Kasumi-1 (cell line): Measurements from ENCODE around the gene CADM1.

ENCODE experiments used
- DNase-seq, 2 experiments: peaks; one replicate each; lab custom pipeline; 2025; lab: John Stamatoyannopoulos, UW

The CADM1 gene

DNA sequence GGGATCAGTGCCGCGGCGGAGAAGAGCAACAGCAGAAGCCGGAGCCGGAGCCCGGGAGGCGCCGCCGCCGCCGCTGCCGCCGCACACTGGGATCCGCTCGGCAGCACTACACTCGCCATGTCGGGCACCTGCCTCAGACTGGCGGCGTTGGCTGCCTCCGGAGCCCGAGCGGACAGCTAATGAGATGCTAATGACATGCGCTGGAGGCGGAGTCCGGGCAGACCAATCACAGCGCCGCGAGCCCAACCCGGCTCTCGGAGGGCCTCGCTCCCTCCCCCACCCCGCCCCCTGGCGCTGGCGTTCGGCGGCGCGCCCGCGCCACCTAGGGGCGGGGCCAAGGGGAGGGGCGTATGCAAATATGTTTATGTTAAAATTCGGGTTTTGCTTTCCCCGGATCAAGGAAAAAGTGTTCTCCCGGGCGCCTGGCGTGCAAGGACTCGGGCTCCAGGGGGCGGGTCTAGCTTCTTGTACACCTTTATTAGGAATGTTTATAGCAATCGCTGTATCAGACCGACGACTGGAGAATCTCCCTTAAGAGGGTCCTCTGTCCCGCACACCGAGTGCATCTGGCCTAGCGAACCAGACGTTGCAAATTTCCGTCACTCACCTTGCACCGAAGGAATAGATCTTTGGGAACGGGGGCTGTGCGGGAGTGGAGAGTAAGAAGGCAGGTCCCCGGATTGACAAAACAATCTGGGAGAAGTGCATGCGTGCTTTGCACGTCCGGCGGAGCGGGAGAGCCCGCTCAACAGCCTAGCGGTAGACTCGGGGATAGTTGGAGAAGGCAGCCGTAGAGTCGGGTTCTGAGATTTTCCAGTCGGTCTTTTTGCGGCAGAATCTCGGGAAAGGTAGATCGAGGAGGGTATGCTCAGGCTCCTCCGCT lies at the start of gene CADM1:
Gene CADM1 (minus strand): TSS at position 140 of the 883 bp plus-strand sequence.
- no peak for DNase-seq

DNA sequence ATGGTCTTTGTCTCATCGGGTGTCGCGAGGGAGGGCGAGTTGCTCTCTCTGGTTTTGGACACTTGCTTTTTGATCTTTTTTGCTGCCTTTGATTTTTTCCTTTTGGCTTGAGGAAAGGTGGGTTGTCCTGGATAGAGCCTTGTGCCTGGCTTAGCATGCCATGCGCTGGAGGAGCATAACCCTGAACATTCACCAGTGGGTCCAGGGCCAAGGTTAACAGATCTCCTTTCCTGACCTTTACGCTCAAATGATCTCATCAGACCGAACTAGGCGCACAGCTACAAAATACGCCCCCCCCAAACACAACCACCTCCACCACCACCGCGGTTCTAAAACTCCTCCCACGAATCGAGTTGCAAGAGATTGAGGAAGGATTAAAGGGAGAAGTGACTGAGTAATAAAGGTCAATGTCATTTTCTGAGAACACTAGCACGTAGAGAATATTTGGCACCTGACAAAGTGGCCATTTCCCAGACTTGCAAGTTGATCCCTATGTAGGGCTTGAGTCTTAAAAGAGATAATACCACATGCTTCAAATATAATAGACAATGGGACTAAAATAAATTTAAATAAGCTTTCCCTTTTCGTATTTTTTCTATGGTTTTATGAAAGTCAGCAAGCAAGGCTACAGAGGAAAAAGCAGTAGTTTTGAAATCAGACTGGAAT lies 48.7 kb upstream of the CADM1 start:
- no peak for DNase-seq

DNA sequence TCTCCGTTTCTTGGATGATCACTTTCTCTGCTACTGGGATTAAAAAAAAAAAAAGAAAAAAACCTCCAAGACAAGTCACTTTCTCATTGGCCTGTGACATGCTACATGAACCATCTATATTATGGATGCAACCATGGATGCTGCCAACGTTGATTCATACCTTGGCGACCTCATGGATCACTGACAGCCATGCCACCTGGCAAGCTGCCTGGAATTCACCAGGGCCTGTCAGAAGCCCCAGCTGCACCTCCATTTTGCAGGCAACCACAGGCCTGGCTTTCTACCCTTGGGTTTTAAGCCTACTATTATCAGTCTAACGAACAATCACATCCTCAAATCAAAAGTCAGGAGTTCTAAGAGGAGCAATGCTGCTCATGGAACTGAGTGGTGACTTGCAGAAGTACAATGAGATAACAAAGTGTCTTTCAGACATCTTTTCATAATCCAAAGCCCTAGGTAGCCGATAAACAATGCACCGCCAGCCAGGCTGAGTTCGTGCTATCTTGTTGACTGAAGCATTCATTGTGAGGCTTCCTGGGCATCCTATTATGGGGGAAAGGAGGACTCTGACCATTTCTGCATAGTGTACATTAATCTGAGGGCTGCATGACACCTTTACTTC lies 48.0 kb upstream of the CADM1 start:
- DNase-seq: no peak

DNA sequence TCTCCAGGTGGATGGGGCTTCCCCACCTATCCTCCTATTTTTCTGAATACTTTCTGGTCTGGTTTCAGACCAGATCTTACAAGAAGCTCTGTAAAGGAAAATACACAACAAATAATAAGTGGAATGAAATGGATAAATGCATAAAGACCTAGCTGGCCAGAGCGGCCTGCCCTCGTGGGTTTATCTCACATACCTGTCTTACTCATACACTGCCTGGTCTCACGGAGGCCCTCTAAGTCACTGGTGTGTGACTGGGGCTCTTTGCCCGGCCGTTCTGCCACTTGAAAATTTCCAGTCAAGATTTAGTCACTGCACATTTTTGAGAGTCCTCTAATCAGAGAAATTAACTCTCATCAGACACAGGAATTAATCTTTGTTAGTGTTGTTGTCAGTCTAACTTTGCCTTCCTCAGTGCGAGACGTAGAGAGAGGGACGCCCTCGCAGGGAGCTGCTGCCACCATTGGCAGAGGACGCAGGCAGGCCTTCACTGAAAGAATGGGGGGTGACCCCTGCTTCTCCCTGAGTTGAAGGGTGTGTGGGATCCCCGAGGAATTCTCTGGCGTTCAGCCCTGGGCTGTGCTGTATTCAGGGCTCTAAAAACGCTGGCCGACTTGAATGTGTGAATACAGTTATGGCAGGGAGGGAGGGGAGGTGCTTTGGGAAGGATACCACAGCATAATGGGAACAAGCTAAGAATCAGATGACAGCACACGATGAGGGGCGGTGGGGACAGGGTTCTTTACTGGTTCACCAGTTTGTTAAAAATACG lies 46.3 kb upstream of the CADM1 start:
- no peak for DNase-seq

DNA sequence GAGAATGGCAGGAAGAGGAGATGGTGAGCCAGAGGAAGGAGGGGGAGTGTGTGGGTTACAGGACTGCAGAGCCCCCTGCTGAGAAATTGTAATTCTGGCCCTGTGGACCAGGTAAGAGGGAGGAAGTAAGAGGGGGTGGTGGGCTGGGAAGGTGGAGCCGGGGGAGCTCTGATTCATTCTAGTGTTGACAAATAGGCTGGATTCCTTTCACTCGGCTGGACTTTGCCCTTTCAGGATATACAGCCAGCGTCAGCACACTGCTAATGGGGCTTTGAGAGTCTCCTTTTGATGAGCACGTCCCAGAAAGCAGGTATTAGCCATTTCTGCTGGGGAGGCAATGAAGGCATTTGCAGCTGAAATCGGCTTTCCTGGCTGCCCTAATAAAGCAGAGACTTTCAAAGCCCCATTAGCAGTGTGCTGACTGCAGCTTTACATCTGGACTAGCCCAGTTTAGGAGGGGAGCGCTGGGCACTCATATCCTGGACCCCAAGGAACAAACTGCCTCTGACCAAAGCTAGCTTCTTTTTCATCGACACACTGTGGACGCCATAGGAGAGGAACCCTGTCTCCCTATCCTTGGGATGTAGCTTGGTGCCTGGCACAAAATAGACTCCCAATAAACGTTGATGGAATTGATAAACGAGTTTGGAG lies 44.8 kb upstream of the CADM1 start:
- no peak for DNase-seq

DNA sequence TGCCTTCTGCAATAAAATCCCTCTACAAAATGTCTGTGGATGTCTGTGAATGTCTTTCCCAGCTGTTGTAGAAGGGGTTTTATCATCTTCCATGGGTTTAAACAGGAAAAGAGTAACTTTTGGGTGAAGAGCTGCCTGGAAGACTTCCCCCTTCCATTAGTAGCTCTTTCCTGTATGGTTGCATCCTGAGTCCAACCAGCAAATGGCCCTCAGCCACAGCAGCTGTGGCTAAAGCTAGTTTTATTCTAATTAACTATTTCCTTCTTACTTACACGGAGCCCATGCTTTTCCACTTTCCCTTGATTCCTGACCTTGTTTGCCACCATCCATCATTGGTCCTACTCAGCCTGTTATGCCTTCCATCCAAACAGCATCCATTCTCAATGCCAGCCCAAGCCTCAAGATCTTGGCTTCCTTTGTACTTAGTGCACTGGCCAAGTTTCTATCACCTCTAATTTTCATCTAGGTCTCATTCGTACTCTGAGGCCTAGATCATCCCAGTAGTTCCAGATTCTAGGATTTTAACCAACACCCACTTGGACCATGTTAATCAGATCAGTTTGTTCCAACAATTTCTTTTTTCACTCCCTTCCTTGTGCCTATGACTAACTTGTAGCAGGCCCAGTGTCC lies 41.5 kb upstream of the CADM1 start:
- DNase-seq: no peak

DNA sequence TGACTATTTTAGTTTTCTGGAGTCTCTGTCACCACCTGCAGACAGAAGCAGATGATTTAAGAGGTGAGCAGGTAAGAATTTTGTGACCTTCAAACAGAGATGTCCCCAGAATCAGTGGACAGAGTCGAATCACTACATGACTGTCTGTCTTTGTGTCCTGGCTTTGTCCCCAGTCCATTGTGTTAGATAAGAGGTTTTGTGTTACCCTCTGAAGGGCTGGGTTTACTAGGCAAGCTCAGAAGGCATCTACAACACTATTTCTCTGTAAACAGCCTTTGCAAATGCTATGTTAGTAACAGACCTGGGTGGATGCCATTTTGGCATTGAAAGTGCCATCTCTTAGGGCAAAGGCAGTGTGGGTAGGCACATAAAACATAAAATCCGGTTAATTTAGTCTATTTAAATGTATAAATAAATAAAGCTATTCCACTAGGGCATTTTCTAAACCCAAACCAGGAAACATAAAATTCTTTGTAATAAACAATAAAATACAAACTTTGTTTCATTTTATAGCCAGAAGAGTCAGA lies 40.3 kb upstream of the CADM1 start:
- no peak for DNase-seq

DNA sequence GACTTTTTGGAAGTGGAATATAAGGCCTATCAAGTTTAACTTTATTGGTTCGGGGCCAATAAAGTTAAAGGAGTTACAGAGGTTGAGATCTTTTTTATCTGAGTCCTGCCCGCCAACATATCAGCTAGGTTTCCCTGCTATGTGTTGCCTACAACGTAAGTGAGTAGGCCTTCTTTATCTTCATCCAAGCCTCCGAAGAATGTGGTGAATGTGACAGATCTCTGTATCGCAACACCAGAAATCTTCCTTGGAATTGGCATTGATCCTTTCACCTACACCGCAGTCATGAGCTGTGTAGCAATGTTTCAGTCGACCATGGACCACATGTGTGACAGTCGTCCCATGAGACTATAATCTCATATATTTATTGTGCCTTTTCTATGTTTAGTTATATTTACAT lies 37.3 kb upstream of the CADM1 start:
- no peak for DNase-seq

DNA sequence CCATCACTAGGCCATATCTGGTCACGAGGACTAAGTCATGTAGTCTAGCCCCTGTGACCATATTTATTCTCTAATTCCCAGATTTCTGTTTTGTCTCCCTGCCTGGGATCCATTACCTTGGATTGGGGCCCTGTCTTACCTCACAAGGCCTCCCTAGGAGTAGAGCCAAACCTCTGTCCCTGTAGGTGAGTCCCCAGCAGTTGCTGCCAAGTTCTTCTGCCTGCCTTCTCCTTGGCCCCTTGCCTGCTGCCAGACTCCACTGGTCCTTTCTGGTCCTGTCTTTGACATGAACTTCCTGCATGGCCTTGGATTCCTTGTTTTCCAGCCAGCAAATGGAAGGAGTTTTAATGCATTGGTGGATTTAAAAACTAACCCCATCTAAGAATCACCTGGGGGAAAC lies 35.6 kb upstream of the CADM1 start:
- no peak for DNase-seq

DNA sequence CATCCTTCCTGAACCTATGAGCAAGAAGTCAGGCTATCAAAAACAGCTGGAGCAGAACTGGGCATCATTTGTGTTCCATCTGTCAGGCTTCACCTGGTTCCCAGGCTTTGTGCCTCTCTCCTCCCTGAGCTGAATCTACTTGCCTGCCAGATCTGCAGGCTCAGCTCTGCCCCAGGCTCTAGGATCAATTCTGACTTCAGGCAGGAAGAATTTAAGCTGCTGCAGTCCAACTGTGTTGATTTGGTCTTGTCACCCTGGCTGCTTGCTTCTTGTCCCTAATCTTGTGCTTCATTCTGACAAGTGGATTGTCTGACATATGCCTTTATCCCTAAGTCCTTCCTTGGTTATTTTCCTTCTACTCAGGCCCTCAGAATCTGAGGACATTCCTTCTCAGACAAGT lies 31.6 kb upstream of the CADM1 start:
- DNase-seq: no peak

DNA sequence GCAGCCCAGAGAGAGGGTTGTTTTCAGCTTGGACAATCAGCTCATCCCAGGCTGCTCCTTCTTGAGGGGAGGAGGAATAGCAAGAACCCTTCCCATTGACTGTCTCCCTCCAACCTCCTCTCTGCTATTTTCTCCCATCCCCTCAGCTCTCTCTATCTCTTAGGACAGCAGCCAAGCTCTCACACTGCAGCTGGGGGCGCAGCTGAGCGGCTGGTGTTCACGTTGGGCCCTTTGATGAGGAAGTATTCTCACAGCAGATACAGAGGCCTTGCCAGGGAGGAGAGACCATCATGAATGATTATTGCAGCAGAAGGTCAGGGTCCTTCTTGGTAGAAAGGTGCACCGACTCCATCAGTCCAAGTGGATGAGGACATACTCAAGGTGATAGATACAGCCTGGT lies 26.5 kb upstream of the CADM1 start:
- no peak for DNase-seq

DNA sequence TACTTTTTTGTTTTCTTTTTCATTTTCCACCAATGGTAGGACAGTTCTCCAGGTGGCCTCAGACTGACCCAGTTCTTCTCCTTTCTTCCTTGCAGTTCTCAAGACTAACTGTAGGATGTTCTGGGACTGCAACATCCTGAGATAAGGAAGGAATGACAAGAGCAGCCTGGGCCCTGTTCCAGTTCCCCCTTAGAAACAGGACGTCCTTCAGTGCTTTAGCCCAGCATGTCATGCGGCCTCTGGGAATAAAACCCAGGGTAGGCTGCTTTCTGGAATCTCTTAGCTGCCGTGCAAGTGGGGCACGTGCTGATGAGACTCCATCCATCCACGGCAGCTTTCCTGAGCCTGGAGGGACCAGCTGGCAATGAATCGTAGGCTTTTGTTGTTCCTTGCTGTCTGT lies 24.0 kb upstream of the CADM1 start:
- DNase-seq: no peak

DNA sequence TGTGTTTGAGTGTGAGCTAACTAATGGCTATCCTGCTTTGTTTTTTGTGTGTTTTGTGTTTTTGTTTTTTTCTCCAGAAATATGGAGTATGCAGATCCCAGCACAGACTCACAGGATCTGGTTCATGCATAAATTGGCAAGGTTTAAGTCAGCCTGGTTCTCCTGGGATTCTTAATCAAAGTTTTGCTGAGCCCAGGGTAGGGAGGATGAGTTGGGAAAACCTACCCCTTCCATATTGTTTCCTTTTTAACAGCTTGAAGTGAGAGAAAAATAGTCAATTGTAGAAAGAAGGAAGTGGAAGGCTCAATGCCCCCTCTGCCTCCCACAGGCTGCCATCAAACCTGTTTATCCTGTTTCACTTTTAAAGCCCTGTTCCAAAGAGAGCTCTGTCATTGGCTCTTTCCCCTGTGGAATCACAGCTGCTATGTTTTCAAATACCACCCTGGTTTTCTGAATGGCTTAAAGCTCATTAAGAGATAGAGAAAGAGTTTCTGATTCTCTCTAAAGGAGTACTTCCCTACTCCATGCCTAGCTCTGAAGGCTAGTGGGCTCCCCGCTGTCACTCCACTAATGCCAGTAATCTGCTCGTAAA lies 23.4 kb upstream of the CADM1 start:
- DNase-seq: no peak

DNA sequence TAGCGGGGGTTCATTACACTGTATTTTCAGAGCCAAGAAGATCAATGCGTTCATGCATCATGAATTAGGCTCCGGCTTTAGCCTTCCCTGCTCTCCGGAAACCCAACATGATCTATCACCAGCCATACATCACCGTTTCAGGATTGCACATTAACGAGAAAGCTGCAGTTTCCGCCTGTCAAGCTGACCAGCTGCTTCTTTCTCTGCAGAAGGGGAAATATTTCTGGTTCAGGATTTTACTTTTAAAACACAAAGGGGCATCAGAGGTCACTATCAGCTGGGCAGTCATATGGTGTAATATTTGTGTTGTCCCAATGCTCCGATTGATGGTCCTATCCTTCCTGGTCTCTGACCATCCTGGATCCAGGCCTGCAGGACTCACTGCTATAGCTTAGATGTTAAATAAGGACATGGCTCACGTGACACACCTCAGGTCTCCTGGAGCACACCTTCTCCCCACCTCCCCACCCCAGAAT lies 21.4 kb upstream of the CADM1 start:
- no peak for DNase-seq

DNA sequence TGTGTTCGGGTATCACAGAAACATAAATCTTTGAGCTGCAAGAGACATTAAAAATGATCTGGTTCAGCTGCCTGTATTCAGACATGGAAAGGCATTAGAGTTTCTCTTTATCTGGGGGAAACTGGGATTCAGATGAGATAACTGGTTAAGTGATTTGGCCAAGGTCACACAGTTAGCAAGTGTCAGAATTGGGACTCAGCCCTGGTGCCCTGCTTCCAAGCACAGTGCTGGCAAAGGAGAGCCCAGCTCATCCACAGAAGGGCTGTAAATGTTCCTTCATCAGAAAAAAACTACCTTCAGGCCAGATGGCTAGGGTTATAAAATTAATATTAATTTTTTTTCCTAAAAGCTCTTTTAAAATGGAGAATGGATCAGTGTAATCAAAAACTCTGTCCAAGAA lies 20.4 kb upstream of the CADM1 start:
- DNase-seq: no peak

DNA sequence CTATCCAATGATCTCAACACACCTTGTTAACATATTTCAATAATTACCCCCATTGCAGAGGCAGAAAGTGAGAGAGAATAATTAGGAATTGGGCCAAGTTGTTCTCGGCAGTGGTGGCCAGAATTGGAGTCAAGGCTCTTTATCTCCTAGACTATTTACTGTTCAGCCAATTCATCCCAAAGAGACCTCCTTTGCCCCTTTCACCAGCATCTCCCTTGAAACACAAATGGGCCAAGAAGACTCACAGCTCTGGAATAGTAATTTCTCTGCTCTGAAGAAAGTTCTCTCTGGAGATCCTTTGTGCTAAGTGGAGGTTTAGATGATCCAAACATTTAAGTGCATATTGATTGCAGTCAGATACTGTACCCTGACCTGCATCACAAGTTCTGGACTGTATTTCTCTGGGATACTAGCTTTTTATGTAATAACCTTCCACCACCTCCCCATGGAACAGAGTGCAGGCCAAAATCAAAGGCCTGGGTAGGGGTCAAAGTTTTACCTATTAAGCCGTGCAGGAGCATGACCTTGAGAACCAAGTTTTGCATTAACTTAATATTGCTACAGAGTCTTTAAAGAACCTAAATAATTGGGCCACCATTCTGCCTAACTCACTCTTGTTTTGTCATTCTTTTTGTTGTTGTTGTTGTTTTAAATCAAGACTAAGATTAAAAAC lies 19.6 kb upstream of the CADM1 start:
- DNase-seq: no peak

DNA sequence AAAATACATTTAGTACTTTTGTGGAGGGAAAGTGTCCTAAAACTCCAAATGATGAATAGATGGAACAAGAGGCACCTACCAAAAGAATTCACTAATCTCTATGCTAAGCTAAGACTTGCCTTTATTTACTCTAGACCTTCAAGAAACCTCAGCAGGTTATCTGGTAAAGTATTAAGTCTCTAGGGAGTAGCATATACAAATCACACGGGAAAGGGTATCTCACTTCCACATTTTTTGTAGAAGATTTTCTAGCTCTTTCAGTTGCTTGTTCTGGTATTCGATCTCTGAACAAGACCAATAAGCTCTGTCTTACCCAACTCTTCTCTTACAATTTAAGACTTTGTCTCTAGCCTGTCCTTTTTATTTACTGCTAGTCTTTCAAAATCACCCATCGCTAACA lies 18.1 kb upstream of the CADM1 start:
- no peak for DNase-seq

DNA sequence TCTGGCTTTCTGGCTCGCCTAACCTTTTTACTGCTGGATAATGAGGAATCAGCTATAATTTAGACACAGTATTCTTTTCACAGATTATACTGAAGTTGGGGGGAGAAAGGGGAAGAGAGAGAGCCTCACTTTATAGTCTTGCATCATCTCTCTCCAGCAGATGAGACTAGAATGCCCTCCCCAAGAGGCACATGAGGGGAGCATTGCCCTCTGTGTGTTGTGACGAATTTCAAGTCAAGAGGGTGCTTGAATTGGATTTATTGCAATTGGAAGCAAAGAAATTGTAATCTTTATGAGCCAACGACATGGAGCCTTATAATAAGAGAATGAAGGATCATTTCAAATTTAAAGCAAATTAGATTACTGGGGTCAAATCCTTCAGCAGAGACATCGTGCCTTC lies 17.6 kb upstream of the CADM1 start:
- DNase-seq: no peak

DNA sequence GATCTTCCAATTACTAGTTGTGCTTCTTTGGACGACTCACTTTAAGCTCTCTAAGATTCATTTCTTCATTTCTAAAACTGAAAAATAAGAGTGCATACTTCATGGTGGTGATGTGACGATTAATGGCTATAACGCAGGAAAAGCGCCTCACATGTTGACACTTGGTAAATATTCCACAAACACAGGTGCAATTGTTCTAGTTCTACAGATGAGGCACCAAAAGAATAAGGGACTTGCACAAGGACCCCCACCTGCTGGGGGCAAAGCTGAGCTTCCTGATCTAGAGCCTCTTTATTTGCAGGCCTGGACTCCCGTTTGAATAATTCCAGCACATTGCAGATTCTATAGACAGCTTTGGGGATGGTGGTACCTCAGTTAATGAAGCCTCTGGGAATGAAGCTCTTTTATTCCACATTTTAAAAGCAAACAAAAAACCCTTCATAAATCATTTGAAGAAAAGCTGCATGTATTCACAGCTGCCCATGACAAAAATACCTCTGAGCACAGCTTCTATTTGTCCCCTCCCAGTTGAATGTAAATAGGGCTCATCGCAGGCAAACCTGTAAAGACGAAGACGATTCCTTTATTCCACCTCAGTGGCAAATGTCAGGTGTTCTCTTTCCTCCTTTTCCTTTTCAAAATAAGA lies 14.9 kb upstream of the CADM1 start:
- no peak for DNase-seq
